Smooth muscle cell (in vitro differentiated cells): ENCODE data around the gene NR3C1. TPM values are rescaled to one million over a fixed set of nuclear protein-coding genes. Genes with fewer than 3 reads are reported as not detected.

Experiments
- DNase-seq: peaks from one replicate; lab custom pipeline; 2025; ENCODE audit not compliant: unreplicated experiment; lab: John Stamatoyannopoulos, UW
- H2AFZ ChIP-seq: fragments of 200-600 bp; sonication (generic); 2 replicates; pipeline ENCODE4 v1.6.0; 2016; ENCODE audit warnings: antibody characterized with exemption, low read depth, mild to moderate bottlenecking
- H3F3A ChIP-seq: fragments of 200-600 bp; sonication (generic); 2 replicates; pipeline ENCODE4 v1.6.0; 2017; ENCODE audit warnings: antibody characterized with exemption, low read depth
- H3K27ac ChIP-seq: fragments of 200-600 bp; sonication (generic); 2 replicates; pipeline ENCODE4 v1.5.1; 2016; ENCODE audit warnings: low read depth, mild to moderate bottlenecking
- H3K27me3 ChIP-seq: fragments of 200-600 bp; sonication (generic); 2 replicates; pipeline ENCODE4 v1.6.1; 2016; ENCODE audit warnings: low read depth, mild to moderate bottlenecking
- H3K36me3 ChIP-seq: fragments of 200-600 bp; sonication (generic); 2 replicates; pipeline ENCODE4 v1.5.1; 2016; ENCODE audit warnings: low read depth
- H3K4me1 ChIP-seq: fragments of 200-600 bp; sonication (generic); 2 replicates; pipeline ENCODE4 v1.5.1; 2016; ENCODE audit warnings: low read depth
- H3K4me2 ChIP-seq: fragments of 200-600 bp; sonication (generic); 2 replicates; pipeline ENCODE4 v1.6.0; 2016; ENCODE audit warnings: mild to moderate bottlenecking
- H3K4me3 ChIP-seq: fragments of 200-600 bp; sonication (generic); 2 replicates; pipeline ENCODE4 v1.5.1; 2016; ENCODE audit warnings: mild to moderate bottlenecking
- H3K79me2 ChIP-seq: fragments of 200-600 bp; sonication (generic); 2 replicates; pipeline ENCODE4 v1.6.0; 2016; ENCODE audit warnings: low read depth, mild to moderate bottlenecking
- H3K9ac ChIP-seq: fragments of 200-600 bp; sonication (generic); 2 replicates; pipeline ENCODE4 v1.6.0; 2016; ENCODE audit warnings: low read depth
- H3K9me3 ChIP-seq: fragments of 200-600 bp; sonication (generic); replicated peaks from 2 replicates; pipeline ENCODE4 v1.5.1; 2016; ENCODE audit warnings: low read depth
- H4K20me1 ChIP-seq: fragments of 200-600 bp; sonication (generic); 2 replicates; pipeline ENCODE4 v1.6.0; 2016; ENCODE audit warnings: low read depth
- WGBS: methylation state at CpG from one replicate; pipeline ENCODE4 v1.1.7; 2016; ENCODE audit warnings: low lambda C conversion rate; 5-methylcytosine and 5-hydroxymethylcytosine counted together
- polyA plus RNA-seq: library from polyadenylated mRNA; unstranded; fragments of >200 nt; fragmentation: Nextera tagmentation; extraction: Ambion mirVana; gene quantifications from 2 replicates; pipeline ENCODE4 v1.2.1, GENCODE V29; 2016
- total RNA-seq: library from RNA; depleted of rRNA; stranded (reverse); fragments of >200 nt; gene quantifications from 2 replicates; pipeline ENCODE4 v1.2.3, GENCODE V29; 2014
- TF ChIP-seq, protein P1 (sequence below): fragments of 200-600 bp; sonication (generic); IDR thresholded peaks from 2 replicates; pipeline ENCODE4 v1.5.1; 2017; ENCODE audit warnings: borderline replicate concordance, mild to moderate bottlenecking, antibody characterized with exemption; ENCODE audit not compliant: insufficient read depth, poor library complexity, severe bottlenecking

Gene NR3C1
- total and polyA plus RNA-seq, 2 experiments from 2014 or later = 76.5 to 101 TPM

DNA sequence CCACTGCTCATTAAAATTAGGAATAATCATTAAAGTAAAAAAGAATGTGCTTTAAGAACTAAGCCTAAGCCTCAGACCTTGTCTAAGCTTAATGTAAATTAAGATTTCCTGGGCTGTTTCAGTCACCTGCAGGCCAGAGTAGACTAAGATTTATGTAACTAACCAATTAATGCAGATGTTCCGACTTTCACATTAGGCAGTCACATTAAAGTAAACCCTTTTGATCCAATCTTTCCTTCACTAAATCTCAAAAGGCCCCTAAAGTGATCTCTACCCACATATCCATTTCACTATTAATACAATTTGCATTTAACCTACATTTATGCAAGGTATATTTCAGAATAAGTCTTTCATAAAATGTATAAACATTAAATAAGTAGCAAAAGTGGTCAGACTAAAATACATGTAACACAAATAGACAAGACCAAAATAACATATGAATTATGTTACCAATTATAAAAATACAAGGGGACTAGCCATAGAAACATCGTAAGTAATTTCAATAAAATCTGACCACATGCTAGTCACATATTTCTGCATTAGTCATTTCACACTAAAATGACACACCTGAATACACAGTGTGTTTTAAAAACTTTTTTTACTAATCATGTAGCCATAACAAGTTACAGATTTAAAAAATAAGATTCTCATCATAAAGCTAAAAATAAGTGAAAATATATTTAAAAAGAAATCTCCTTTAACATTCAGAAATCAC is 7.7 kb downstream of the NR3C1 start:
- no peak for DNase-seq

GRCh38 chr5:143393524-143393923 is 10.0 kb downstream of the NR3C1 start:
- 100% methylated on average over 1 of the region's 1 CpG for WGBS
- peak overlapping the region; percentile 89 for H3K4me2 ChIP-seq
- H3K9ac ChIP-seq = no peak overlapping the region
- no peak for DNase-seq
- H3K4me1 ChIP-seq = peaks cover 30% of the 10 kb centered on the region
- no peak overlapping the region for H2AFZ ChIP-seq
- H3K27ac ChIP-seq = no peak overlapping the region
- H3F3A ChIP-seq = no peaks in the 10 kb centered on the region
- no peaks in the 10 kb centered on the region for H3K27me3 ChIP-seq
- peaks cover 100% of the 10 kb centered on the region for H3K79me2 ChIP-seq
- peaks cover 100% of the 10 kb centered on the region for H4K20me1 ChIP-seq
- TF ChIP-seq, protein P1, sequence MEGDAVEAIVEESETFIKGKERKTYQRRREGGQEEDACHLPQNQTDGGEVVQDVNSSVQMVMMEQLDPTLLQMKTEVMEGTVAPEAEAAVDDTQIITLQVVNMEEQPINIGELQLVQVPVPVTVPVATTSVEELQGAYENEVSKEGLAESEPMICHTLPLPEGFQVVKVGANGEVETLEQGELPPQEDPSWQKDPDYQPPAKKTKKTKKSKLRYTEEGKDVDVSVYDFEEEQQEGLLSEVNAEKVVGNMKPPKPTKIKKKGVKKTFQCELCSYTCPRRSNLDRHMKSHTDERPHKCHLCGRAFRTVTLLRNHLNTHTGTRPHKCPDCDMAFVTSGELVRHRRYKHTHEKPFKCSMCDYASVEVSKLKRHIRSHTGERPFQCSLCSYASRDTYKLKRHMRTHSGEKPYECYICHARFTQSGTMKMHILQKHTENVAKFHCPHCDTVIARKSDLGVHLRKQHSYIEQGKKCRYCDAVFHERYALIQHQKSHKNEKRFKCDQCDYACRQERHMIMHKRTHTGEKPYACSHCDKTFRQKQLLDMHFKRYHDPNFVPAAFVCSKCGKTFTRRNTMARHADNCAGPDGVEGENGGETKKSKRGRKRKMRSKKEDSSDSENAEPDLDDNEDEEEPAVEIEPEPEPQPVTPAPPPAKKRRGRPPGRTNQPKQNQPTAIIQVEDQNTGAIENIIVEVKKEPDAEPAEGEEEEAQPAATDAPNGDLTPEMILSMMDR = no peak
- H3K9me3 ChIP-seq = no peaks in the 10 kb centered on the region
- no peak overlapping the region for H3K4me3 ChIP-seq
- no peaks in the 10 kb centered on the region for H3K36me3 ChIP-seq

More for the DNA sequence above, 7.7 kb downstream of the NR3C1 start:
- WGBS = 75% methylated on average over 2 of the region's 2 CpGs
- no peaks in the 10 kb centered on the region for H3F3A ChIP-seq
- no peaks in the 10 kb centered on the region for H3K9me3 ChIP-seq
- peaks cover 100% of the 10 kb centered on the region for H4K20me1 ChIP-seq
- peaks cover 100% of the 10 kb centered on the region for H3K79me2 ChIP-seq
- H3K36me3 ChIP-seq = no peaks in the 10 kb centered on the region
- peak overlapping the region; percentile 94 for H3K4me3 ChIP-seq
- TF ChIP-seq, protein P1 = no peak
- H3K4me2 ChIP-seq = peak overlapping the region; percentile 89
- H3K27me3 ChIP-seq = no peaks in the 10 kb centered on the region
- no peak overlapping the region for H3K27ac ChIP-seq
- peak overlapping the region; percentile 58 for H3K9ac ChIP-seq
- peaks cover 42% of the 10 kb centered on the region for H3K4me1 ChIP-seq
- H2AFZ ChIP-seq = no peak overlapping the region

DNA sequence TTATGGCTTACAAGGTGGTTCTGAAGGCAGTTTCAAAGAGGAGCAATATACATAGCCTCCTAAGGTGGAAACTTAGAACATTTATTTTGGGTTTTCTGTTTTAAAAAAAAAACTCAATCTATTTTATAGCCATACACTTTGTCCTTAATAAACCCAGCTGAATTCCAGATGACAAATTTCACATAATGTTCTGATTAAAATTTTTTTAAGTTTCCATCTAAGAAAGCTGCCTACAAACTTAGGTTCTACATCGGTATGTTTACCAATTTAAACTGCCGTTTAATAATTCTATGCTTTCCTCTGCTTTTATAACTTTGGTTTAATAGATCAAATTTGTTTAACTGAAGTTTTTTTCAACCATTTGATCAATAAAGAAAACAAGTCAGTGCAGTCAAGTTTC is 12.5 kb downstream of the NR3C1 start:
- Histone ChIP-seq H3K4me1 (peaks cover 7% of the 10 kb centered on the region), H2AFZ (no peak overlapping the region), H3K36me3 (peaks cover 10% of the 10 kb centered on the region), H3K4me3 (no peak overlapping the region), H3K79me2 (peaks cover 100% of the 10 kb centered on the region), H3K27me3 (no peaks in the 10 kb centered on the region), H3F3A (no peaks in the 10 kb centered on the region), H3K4me2 (peak overlapping the region; percentile 7), H3K27ac (no peak overlapping the region), H3K9ac (no peak overlapping the region), H4K20me1 (peaks cover 100% of the 10 kb centered on the region), H3K9me3 (peaks cover 4% of the 10 kb centered on the region)
- WGBS = 95% methylated on average over 2 of the region's 2 CpGs
- DNase-seq = no peak
- TF ChIP-seq, protein P1 = no peak

- Histone ChIP-seq H3K9ac (no peak overlapping the region), H3F3A (no peaks in the 10 kb centered on the region), H3K9me3 (peaks cover 4% of the 10 kb centered on the region), H4K20me1 (peaks cover 100% of the 10 kb centered on the region), H2AFZ (no peak overlapping the region), H3K27ac (no peak overlapping the region), H3K27me3 (no peaks in the 10 kb centered on the region), H3K4me2 (peak overlapping the region; percentile 7), H3K79me2 (peaks cover 100% of the 10 kb centered on the region), H3K4me3 (no peak overlapping the region), H3K4me1 (peaks cover under 1% of the 10 kb centered on the region), H3K36me3 (peaks cover 14% of the 10 kb centered on the region)
- TF ChIP-seq, protein P1 = no peak
- DNase-seq = no peak
Observed at GRCh38 chr5:143390258-143390657, 13.2 kb downstream of the NR3C1 start.
